Measurements from ENCODE around the gene KIAA0930.

The KIAA0930 gene

DNA sequence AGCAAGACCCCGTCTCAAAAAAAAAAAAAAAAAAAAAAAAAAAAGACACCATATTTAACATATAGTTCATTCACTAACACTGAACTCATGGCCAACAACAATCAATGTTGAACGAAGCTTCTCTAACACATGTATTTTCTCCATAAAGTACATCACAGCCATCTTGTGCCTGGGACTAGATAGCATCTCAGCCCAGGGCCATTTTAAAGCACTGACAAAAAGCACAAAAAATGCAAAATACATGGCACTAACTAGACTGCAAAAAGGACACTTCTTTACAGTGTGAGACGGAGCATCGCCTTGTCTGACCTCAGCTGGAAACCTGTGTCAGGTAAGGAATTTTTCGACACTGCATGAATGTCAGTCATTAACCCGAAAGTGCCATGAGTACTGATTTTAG is 23.3 kb downstream of the KIAA0930 start:
- Histone ChIP-seq H4K20me1 (ENCODE audit: insufficient read depth, low read length) (no peaks in the 10 kb centered on the region), H3K4me3 (ENCODE audit: low read depth, low read length, poor library complexity, severe bottlenecking) (no peak overlapping the region), H3F3A (ENCODE audit: insufficient read depth, low read length) (no peaks in the 10 kb centered on the region), H3K27me3 (ENCODE audit: insufficient read depth, low read length) (no peaks in the 10 kb centered on the region; the same call in 1 of the 2 replicates), H3K9me3 (ENCODE audit: low read length) (no peaks in the 10 kb centered on the region), H3K9me2 (ENCODE audit: low read depth, low read length) (no peaks in the 10 kb centered on the region), H3K79me2 (ENCODE audit: insufficient read depth, low read length) (no peaks in the 10 kb centered on the region), H3K4me2 (ENCODE audit: low read length) (no peak overlapping the region), H2AFZ (ENCODE audit: low read length) (no peak overlapping the region), H3K27ac (ENCODE audit: low read depth, low read length, poor library complexity, severe bottlenecking) (no peak overlapping the region), H3K36me3 (ENCODE audit: insufficient read depth, low read length) (no peaks in the 10 kb centered on the region), H3K9ac (ENCODE audit: low read length) (no peak overlapping the region), H3K4me1 (ENCODE audit: insufficient read depth, low read length, severe bottlenecking) (no peaks in the 10 kb centered on the region)
- TF ChIP-seq, protein P1, sequence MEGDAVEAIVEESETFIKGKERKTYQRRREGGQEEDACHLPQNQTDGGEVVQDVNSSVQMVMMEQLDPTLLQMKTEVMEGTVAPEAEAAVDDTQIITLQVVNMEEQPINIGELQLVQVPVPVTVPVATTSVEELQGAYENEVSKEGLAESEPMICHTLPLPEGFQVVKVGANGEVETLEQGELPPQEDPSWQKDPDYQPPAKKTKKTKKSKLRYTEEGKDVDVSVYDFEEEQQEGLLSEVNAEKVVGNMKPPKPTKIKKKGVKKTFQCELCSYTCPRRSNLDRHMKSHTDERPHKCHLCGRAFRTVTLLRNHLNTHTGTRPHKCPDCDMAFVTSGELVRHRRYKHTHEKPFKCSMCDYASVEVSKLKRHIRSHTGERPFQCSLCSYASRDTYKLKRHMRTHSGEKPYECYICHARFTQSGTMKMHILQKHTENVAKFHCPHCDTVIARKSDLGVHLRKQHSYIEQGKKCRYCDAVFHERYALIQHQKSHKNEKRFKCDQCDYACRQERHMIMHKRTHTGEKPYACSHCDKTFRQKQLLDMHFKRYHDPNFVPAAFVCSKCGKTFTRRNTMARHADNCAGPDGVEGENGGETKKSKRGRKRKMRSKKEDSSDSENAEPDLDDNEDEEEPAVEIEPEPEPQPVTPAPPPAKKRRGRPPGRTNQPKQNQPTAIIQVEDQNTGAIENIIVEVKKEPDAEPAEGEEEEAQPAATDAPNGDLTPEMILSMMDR (IDR thresholded peaks at IDR 0.05; ENCODE audit: low read length), result no peak
- TF ChIP-seq EZH2 (IDR thresholded peaks at IDR 0.05; ENCODE audit: borderline replicate concordance, low read length), result no peak

DNA sequence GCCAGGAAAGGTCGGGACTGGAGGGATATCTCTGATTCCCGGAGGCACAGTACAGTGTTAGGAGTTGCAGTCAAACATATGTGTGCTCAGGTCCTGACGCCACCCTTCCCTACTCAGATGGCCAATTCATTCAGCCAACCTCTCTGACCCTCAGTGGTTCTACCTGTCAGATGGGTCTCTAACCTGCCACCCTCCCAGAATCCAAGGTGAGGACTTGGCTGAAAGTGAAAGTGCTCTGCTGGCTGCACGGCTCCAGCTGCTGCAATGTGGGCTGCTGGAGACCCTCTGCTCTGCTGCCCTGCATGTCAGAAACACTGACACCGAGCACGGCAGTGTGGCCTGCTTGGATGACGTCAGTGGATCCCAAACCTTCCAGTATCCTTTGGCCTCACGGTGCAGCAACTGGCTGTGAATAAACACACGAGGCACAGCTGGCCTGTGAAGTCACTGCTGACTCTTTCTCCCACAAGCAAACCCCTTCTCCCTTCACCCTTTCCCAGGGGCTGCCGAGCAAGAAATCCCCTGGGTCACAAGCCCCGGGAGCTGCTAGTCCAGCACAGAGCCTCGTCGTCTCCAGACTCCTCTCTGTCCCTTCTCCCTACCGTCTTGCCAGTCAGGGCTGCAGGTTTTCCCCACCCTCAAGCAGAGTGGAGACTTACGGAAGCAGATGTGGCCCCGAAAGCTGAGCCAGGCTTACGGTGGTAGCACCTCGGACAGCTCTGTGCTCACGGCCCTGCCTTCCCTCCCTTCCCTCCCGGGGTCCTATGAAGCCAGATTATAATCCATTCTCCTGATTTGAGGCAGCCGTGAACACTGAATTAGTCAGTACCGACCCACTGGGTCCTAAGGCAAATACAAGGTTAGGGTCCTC is 24.3 kb downstream of the KIAA0930 start:
- H2AFZ ChIP-seq (ENCODE audit: low read length), result no peak overlapping the region
- H3K9me3 ChIP-seq (ENCODE audit: low read length), result no peaks in the 10 kb centered on the region
- H3K36me3 ChIP-seq (ENCODE audit: insufficient read depth, low read length), result no peaks in the 10 kb centered on the region
- no peak overlapping the region for H3K4me2 ChIP-seq (ENCODE audit: low read length)
- H3K4me1 ChIP-seq (ENCODE audit: insufficient read depth, low read length, severe bottlenecking), result no peaks in the 10 kb centered on the region
- no peak overlapping the region for H3K9ac ChIP-seq (ENCODE audit: low read length)
- H3K9me2 ChIP-seq (ENCODE audit: low read depth, low read length), result no peaks in the 10 kb centered on the region
- TF ChIP-seq EZH2 (IDR thresholded peaks at IDR 0.05; ENCODE audit: borderline replicate concordance, low read length), result no peak
- TF ChIP-seq, protein P1 (IDR thresholded peaks at IDR 0.05; ENCODE audit: low read length), result no peak
- no peak overlapping the region for H3K4me3 ChIP-seq (ENCODE audit: low read depth, low read length, poor library complexity, severe bottlenecking)
- no peak overlapping the region for H3K27ac ChIP-seq (ENCODE audit: low read depth, low read length, poor library complexity, severe bottlenecking)
- H3K79me2 ChIP-seq (ENCODE audit: insufficient read depth, low read length), result no peaks in the 10 kb centered on the region
- H3K27me3 ChIP-seq (ENCODE audit: insufficient read depth, low read length), result no peaks in the 10 kb centered on the region; the same call in 1 of the 2 replicates
- H3F3A ChIP-seq (ENCODE audit: insufficient read depth, low read length), result no peaks in the 10 kb centered on the region
- no peaks in the 10 kb centered on the region for H4K20me1 ChIP-seq (ENCODE audit: insufficient read depth, low read length)

DNA sequence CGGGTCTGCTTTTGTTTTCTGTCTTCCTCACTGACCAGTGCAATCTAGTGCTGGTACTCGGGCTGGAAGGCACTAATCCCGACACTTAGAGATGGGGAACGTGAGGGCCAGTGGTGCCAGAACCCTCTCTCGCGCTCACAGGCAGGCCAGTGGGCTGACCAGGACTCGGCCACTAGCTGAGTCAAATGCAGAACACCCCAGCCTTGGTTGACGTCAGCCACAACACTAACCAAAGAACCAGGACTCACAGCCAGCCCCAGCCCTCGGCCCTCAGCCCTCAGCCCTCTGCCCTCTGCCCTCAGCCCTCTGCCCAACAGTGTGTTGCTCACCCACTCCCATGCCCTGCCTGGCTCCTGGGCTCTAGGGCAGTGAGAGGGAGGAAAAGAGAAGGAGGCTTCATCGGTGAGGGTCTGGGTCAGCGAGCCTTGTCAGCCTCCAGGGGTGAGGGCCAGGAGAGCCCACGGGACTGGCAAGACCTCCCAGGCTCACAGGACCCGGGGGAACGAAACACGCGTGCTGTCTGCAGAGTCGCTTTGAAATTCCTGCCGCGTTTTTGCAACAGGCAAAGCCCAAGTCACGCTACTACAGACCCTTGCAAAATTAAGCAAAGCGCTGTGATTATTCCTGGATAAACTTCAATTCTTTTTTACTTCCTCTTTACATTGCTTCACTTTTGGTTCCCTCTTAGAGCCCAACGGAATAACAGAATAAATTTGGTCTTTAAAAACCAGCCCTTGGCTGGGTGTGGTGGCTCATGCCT is 27.5 kb downstream of the KIAA0930 start:
- no peak overlapping the region for H3K9ac ChIP-seq (ENCODE audit: low read length)
- no peaks in the 10 kb centered on the region for H3K4me1 ChIP-seq (ENCODE audit: insufficient read depth, low read length, severe bottlenecking)
- H3K4me2 ChIP-seq (ENCODE audit: low read length), result no peak overlapping the region
- no peak overlapping the region for H3K4me3 ChIP-seq (ENCODE audit: low read depth, low read length, poor library complexity, severe bottlenecking)
- TF ChIP-seq, protein P1 (IDR thresholded peaks at IDR 0.05; ENCODE audit: low read length), result no peak
- TF ChIP-seq EZH2 (IDR thresholded peaks at IDR 0.05; ENCODE audit: borderline replicate concordance, low read length), result no peak
- no peak overlapping the region for H3K27ac ChIP-seq (ENCODE audit: low read depth, low read length, poor library complexity, severe bottlenecking)
- no peaks in the 10 kb centered on the region for H4K20me1 ChIP-seq (ENCODE audit: insufficient read depth, low read length)
- no peaks in the 10 kb centered on the region for H3K79me2 ChIP-seq (ENCODE audit: insufficient read depth, low read length)
- H3K36me3 ChIP-seq (ENCODE audit: insufficient read depth, low read length), result no peaks in the 10 kb centered on the region
- H3F3A ChIP-seq (ENCODE audit: insufficient read depth, low read length), result no peaks in the 10 kb centered on the region
- H3K9me3 ChIP-seq (ENCODE audit: low read length), result no peaks in the 10 kb centered on the region
- no peaks in the 10 kb centered on the region for H3K9me2 ChIP-seq (ENCODE audit: low read depth, low read length)
- no peak overlapping the region for H2AFZ ChIP-seq (ENCODE audit: low read length)
- H3K27me3 ChIP-seq (ENCODE audit: insufficient read depth, low read length), result no peaks in the 10 kb centered on the region; the same call in 1 of the 2 replicates
